Non-pigmented ciliary epithelial cell (primary cell): Measurements from ENCODE around the gene HES1.
"Not testable (repeated sequence)": the region's sequence is repeated elsewhere in the genome, so short reads cannot be mapped to it uniquely, and the experiment has no call there.

Experiments used
- DNase-seq: peaks from one replicate; pipeline ENCODE4 v3.0.0-alpha.2; 2010; ENCODE audit warnings: low read depth

The HES1 gene

GRCh38 chr3:194135806-194136518, at the start of gene HES1:
TSS of gene HES1 (plus strand) at chr3:194136148. CDS start at chr3:194136381, 233 bp downstream.
- DNase-seq: peak; percentile 91

DNA sequence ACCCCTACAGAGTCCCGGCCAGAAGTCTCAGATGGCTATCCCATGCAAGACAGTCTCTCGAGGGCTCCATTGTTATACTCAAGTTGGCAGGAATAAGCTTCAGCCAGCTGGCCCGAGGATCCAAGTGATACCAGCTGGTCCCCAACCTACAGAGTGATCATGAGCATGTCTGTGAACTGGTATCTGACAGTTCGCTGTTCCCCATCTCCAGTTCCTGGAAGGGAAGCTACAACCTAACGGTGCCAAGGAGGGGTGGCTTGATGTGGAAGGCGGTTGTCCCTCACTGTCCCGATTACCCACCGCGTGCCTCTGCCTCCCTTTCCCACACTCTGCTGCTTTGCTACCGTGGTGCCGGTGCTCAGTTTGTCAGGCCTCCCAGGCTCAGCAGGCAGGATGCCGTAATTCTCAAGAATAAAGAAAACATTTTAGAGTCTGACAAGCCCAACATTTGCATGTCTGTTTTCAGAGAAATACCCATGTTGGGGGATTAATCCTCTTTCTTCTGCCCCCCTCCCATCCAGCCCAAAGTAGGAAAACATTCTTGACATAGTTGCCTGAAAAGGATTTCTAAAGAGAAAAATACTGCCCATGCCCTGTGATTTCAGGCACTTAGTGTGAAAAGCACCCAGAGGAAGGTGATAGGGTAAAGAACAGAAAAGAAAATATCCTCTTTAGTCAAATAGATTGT, 49.4 kb upstream of the HES1 start:
- no peak for DNase-seq

DNA sequence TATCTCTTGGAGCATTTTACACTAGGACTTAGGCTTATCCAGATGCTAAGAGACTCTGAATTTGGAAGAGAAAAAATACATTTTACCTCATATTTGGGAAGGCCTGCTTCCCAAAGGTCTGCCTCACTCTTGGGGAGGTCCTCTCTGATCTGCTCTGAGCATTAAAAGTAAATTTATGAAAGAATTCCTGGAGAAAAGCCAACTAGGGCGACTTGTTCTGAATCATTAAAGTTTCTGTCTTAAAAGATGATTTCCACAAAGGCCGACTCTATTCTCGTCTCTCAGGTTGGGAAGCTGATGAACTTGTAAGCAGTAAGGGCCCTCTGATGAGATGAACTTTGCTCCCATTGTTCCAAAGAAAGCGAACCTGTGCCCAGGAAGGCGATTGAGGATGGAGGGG, 48.7 kb upstream of the HES1 start:
- no peak for DNase-seq

- no peak for DNase-seq
Measured at GRCh38 chr3:194087995-194088855, 47.7 kb upstream of the HES1 start.

DNA sequence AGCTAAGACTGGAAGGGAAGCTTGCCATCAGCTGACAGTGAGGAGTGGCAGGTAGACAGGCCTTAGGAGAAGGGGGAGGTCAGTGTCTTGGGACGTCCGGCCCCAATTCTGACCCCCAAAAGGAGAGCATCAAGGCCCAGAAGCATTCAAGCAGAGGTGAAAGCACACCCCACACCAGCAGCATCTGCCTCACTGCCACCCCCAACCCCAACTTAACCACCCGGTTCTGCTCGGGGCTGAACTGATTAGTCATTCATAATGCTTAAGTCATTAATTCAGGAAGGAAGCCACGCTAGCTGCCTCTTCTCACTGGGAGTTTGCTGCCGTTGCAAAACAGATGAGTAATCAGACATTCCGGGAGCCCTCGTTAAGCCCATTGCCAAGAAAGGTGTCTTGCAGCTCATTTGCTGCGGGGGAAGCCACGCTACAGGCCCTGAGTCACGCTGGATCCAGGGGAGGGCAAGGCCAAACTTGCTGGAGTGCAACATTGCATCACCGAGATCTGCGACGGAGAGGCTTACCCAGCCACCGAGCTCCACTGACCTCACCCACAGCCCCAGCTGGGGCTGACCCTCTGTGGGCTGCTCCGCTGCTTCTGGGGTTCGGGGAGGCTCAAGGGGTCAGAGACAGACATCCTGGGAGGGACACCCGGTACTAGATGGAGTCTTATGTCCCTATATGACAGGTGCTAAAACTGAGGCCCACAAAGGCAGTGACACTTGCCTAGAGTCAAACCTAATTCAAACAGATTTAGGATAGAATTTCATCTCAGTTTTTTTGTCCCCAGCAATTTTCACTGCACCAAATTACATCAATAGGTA, 46.4 kb upstream of the HES1 start:
- DNase-seq: peak; percentile 100

- not testable (repeated sequence) for DNase-seq
Measured at GRCh38 chr3:194090178-194090555, 45.8 kb upstream of the HES1 start.

DNA sequence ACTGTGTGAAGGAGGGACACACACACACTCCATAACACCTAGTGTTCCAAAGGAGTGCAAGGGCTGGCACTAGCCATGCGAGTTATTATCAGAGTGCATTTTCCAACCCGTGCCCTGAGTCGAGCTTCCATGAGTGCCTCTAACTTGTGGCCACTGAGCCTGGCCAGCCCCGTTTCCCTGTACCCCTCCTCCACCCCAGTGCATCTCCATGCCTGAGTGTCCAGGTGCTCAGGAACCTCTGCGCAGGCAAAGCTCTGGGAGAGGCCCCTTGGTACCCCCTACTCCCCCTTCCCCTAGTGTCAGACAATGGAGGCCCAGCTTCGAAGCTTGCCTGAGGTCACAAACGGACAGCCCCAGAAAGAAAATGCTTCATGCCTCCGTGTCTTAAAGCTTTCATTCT, 45.2 kb upstream of the HES1 start:
- no peak for DNase-seq

DNA sequence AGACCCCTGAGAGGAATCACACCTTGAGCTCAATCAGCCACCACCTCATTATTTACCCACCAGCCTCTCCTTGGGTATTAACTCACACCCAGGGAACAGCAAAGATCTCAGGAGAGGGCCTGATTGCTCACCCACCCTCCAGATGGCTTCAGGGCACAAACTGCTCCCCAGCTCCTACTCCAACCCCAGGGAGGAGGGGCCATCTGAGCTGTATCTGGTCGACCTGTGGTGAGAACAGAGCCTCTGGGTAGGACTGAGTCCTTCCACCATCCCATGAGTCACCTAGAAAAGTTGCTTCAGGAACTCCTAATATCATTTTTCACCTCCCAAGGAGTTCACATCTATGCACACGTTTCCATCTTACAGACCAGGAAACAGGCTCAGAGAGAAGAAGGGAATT, 44.8 kb upstream of the HES1 start:
- DNase-seq: peak; percentile 59

DNA sequence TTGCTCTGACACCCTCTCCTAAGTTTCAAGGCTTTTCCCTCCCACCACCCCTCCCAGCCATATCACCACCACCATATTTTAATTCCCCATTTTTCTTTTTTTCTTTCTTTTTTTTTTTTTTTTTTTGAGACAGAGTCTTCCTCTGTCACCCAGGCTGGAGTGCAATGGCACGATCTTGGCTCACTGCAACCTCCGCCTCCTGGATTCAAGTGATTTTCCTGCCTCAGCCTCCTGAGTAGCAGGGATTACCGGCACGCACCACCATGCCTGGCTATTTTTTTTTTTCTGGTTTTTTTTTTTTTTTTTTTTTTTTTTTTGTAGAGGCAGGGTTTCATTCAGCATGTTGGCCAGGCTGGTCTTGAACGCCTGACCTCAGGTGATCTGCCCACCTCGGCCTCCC, 44.1 kb upstream of the HES1 start:
- DNase-seq: not testable (repeated sequence)

DNA sequence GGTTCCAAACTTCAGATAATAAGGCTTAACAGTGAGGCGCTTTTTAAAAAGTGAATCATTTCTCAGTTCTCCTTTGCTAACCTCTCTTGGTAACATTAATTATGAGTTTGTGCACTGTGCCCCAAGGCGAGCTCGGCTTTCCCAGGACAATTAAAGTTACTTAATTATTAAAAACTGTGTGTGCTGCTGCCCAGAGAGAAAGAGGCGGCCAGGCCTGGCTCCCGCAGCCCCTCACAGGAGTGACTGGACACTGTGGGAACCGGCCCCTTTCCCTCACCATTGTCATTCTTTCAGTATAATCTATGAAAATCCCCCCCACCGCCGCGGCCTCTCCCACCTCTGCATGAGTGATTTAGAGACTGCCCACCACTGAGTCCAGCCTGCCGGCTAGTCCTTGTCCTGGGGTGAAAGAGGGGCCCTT, 43.1 kb upstream of the HES1 start:
- DNase-seq: no peak

DNA sequence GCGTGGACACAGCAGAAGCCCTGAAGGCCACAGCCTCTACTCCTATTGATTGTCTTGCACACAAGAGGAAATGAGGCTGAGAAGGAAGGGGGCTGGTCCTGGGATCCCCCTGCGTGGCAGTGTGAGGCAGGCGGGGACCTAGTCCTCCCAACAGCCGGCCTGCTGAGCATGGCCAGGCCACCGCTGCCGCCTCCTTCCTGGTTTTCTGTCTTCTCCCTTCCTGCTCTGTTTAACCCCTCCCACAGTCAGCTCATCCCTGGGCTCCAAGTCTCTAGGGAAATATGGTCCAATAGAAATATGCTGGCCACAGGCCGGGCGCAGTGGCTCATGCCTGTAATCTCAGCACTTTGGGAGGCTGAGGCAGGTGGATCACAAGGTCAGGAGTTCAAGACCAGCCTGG, 42.1 kb upstream of the HES1 start:
- DNase-seq: no peak

DNA sequence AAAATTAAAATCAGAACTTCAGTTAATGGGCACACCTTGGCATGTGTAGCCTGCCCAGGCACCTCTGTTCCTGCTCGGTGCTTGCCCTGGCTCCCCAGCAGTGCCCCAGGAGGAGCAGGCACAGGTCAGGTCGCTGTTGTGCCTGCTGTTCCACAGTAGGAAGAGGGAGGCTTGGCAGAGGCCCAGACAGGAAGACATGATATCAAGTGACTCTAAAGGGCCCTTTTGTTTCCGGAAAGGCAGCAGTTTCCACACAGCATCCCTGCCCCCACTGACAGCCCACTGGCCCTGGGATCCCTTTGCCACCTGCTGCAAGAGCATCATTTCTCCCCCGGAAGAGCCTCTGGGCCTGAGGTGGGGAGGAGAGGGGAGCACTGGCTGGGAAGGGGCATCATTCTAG, 40.5 kb upstream of the HES1 start:
- no peak for DNase-seq

DNA sequence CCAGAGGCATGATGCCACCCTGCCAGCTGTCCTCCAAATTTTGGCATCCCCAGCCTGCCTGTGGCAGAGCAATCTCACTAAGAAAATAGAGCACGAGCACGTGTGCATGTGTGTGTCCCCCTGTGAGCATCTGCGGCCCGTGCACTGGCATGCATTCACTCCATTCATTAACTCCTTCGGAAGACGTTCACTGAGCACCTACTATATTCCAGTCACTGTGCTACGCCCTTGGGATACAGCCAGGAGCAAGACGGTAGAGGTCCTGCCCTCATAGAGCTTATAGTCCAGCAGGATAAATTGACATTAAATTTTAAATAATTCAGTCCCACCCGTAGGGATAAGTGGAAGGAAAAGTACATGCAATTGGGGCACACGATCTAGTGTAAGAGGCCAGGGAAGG, 40.0 kb upstream of the HES1 start:
- DNase-seq: no peak

- no peak for DNase-seq
Measured at GRCh38 chr3:194097141-194097882, 38.6 kb upstream of the HES1 start.

DNA sequence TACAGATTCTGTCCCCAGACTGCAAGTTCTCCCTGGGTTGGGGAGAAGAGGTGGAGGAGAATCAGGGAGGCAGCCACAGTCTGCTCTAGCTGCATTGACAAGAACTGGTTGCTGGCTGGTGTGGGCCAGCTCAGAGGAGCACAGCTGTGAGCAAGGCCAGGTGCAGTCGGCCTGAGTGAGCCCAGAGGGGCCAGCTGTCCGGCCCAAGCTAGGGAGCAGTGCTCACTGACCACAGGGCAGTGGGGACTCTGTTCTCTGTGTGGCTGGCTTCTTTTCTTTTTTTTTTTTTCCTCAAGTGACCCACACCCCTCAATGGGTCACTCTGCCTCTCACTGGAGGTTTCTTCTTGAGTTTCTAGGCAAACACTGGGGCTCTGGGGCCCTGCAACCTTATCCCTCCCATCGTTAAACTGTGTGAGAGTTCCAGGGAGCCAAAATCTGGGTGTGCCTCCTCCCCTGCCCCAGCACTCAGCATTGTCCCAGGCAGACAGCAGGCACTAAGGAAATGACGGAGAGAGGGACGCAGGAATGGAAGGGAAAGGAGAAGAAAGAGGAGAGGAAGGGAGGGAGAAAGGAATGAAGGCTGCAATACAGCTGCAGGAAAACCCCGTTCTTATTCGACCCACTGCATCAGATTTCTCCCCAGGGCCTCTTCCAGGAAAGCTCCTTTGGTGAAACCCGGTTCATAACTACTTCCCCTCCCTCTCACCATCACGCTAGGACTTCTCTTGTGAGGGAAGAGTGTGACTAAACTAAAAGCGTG, 37.7 kb upstream of the HES1 start:
- DNase-seq: no peak

- no peak for DNase-seq
Measured at GRCh38 chr3:194098843-194099183, 37.1 kb upstream of the HES1 start.

- DNase-seq: no peak
Measured at GRCh38 chr3:194099215-194099614, 36.7 kb upstream of the HES1 start.

DNA sequence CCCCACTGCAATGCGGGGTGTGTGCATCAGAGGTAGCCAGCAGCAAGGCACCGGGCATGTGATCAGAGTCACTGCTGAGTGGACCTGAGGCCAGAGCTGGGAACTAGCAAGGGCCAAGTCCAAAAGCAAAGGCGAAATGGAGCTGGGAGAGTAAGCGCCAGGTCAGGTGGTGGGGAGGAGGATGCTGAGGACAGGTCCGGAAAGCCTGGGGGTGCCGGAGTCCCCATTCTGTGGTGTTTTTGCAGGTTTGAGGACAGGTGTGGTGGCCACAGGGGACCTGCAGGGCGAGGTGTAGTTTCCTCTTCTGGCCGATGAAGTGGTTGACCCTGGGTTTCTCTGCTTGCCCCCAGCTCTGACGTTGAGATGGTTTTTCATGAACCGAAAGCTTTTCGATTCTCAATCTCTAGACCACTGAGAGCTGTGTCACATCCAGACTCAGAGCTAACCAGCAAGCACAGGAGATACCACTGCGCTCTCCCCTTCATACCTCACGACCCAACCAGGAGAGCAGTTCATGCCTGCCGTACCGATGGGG, 35.0 kb upstream of the HES1 start:
- no peak for DNase-seq

- no peak for DNase-seq
Measured at GRCh38 chr3:194101592-194102432, 34.1 kb upstream of the HES1 start.
